HL-60 (cell line): Measurements from ENCODE around the gene FOXF1.

Experiments
- DNase-seq, 2 experiments: peaks; one replicate each; pipeline ENCODE4 v3.0.0-alpha.2; 2010 to 2020; ENCODE audit warnings: low read depth in 1 of 2, low spot score in 1 of 2
- H3K27ac ChIP-seq: fragments of 250-450 bp; sonication (Bioruptor Pico); replicated peaks from 2 replicates; pipeline ENCODE4 v1.5.1; 2020; ENCODE audit warnings: mild to moderate bottlenecking, moderate library complexity
- H3K27me3 ChIP-seq: fragments of 250-450 bp; sonication (Bioruptor Pico); 2 replicates; pipeline ENCODE4 v1.5.1; 2021; ENCODE audit warnings: mild to moderate bottlenecking, moderate library complexity; ENCODE audit not compliant: insufficient read depth, poor library complexity, severe bottlenecking
- H3K4me3 ChIP-seq: replicated peaks from 2 replicates; pipeline ENCODE4 v1.5.1; 2011; ENCODE audit warnings: mild to moderate bottlenecking, control low read depth, low read length; ENCODE audit not compliant: insufficient read depth
- GABPA ChIP-seq: IDR thresholded peaks from 2 replicates; pipeline ENCODE4 v1.6.1; 2012; ENCODE audit warnings: low read depth
- POLR2AphosphoS5 ChIP-seq: IDR thresholded peaks from 2 replicates; pipeline ENCODE4 v1.6.1; 2012; ENCODE audit warnings: low read depth
- REST ChIP-seq: IDR thresholded peaks from 2 replicates; pipeline ENCODE4 v1.6.1; 2012; ENCODE audit warnings: low read depth; ENCODE audit not compliant: insufficient replicate concordance
- SPI1 ChIP-seq: IDR thresholded peaks from 2 replicates; pipeline ENCODE4 v1.6.1; 2012; ENCODE audit warnings: low read depth, mild to moderate bottlenecking, borderline replicate concordance
- TF ChIP-seq, protein P1 (sequence below): IDR thresholded peaks from one replicate; pipeline ENCODE4 v1.5.1; 2011; ENCODE audit warnings: low read length, control low read depth, inconsistent platforms; ENCODE audit not compliant: insufficient read depth

The FOXF1 gene

GRCh38 chr16:86499889-86500707 lies 10.2 kb upstream of the FOXF1 start:
- DNase-seq, result no peak
- Histone ChIP-seq H3K4me3 (no peak overlapping the region), H3K27ac (no peak overlapping the region), H3K27me3 (peaks cover 9% of the 10 kb centered on the region)
- TF ChIP-seq SPI1, result no peak
- no peak for TF ChIP-seq POLR2AphosphoS5
- no peak for TF ChIP-seq GABPA
- TF ChIP-seq, protein P1, sequence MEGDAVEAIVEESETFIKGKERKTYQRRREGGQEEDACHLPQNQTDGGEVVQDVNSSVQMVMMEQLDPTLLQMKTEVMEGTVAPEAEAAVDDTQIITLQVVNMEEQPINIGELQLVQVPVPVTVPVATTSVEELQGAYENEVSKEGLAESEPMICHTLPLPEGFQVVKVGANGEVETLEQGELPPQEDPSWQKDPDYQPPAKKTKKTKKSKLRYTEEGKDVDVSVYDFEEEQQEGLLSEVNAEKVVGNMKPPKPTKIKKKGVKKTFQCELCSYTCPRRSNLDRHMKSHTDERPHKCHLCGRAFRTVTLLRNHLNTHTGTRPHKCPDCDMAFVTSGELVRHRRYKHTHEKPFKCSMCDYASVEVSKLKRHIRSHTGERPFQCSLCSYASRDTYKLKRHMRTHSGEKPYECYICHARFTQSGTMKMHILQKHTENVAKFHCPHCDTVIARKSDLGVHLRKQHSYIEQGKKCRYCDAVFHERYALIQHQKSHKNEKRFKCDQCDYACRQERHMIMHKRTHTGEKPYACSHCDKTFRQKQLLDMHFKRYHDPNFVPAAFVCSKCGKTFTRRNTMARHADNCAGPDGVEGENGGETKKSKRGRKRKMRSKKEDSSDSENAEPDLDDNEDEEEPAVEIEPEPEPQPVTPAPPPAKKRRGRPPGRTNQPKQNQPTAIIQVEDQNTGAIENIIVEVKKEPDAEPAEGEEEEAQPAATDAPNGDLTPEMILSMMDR, result no peak
- TF ChIP-seq REST, result no peak

DNA sequence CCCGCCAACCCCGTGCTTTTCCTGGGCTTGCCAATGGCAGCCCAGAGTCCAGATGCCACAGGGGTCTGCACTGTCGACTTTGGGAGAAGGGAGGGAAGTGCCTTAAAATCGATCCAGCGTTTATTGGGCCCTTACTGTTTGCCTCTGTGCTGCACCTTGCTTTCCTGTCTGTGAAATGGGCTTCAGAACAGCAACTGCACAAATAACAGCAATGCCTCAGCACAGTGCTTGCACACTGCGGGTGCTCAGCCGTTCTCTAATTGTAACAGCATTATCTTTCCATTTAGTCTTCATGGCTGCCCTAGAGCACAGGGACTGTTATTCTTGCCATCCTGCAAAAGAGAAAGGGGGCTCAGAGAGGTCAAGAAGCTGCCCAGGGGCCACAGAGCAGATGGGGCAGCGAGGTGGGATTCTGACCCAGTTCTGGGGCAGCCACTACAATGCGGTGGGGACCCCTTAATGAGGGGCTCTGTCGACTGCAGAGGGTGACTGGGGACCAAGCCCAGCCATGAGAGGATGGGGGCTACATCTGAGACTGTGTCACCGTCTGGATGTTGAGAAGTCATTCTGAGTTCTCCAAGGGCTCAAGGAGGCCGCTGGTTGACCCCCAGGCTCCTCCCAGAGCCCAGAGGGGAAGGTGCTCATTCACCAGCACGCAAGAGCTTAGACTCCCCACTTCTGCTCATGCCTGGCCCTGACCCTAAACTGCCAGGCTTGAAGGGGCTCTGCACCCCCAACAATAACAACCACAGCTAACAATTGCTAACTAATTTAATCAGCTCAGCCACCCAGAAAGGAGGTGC lies 9.4 kb upstream of the FOXF1 start:
- Histone ChIP-seq H3K27me3 (peaks cover 9% of the 10 kb centered on the region), H3K27ac (no peak overlapping the region), H3K4me3 (no peak overlapping the region)
- TF ChIP-seq SPI1 (no peak), GABPA (no peak), REST (no peak), POLR2AphosphoS5 (no peak)
- TF ChIP-seq, protein P1, result no peak
- no peak for DNase-seq

DNA sequence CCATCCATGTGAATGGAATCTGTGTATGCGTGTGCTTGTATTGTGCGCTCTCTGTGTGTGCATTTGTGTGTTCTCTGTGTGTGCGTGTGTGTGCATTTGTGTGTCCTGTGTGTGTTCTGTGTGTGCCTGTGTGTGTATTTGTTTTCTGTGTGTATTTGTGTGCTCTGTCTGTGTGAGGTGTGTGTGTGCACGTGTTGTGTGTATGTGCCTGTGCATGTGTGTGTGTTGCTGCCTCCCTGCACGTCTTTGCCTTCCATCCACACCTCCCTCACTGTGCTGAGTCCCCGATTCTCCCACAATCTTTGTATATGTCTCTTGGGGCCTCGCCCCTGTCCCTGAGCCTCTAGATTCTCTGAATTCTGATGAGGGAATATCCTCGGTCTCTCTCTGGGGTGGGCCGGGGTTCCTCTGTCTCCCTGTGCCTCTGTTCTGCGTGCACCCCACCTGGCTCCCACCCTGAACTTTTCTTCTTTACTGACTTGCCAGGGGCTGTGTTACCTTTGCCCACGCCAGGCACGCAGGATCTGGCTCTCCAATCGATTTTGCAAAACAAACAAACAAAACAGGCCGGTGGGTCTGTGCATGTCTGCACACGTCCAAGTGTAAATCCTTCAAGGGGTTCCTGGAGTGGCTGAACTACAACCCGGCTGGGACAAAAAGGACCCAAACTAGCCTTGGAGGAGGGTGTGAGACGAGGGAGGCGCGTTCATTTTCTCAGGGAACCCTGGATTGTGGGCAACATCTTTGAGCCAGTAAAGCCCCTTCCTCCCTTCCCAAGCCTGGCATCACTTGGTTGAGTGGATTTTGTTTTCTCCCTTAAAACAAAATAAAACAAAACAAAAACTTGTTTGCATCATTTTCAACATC lies 8.1 kb upstream of the FOXF1 start:
- H3K27ac ChIP-seq, result no peak overlapping the region
- no peak overlapping the region for H3K4me3 ChIP-seq
- TF ChIP-seq POLR2AphosphoS5 (no peak), REST (no peak), GABPA (no peak), SPI1 (no peak)
- TF ChIP-seq, protein P1, result no peak
- peaks cover 11% of the 10 kb centered on the region for H3K27me3 ChIP-seq
- DNase-seq, result no peak
